ENCODE measurements around the gene NTM. TPM values are rescaled to one million over a fixed set of nuclear protein-coding genes. Genes with fewer than 3 reads are reported as not detected.

The NTM gene
- total and polyA plus RNA-seq, 2 experiments from 2014 or later, result 2.2 to 4.9 TPM

DNA sequence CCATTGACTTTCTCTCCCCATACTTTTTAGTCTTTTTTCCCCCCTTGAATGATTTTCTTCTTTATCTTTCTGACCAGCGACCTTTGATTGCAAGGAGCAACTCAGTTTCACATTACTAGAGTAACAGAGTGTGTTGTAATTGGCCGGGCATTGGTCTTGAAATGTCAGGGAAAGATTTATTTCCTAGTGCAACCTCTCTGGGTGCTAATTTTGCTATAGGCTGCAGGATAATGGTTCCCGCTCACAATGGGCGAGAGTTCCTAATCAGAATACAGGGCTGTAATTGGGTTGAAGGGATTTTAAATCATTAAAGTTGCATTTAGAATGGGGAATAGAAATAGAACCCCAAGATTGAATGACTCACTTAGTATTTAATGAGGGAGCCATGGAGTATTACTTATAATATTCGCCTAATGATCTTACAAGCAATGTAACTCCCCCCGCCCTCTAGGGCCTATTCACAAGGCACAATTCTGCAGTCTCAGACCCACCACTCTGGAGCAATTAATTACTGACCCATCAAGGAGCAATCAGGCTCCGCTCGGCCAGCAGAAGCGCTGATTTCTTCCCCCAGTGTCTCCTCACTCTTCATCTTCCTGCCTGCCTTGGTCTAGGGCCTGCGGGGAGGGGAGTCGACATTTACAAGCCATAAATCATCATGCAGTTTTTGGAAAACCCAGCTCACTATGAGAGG is 725.9 kb downstream of the NTM start:
- Histone ChIP-seq H3K4me3 (no peak overlapping the region), H3K79me2 (no peaks in the 10 kb centered on the region), H3K4me2 (no peak overlapping the region), H4K20me1 (ENCODE audit: insufficient read depth, poor library complexity, severe bottlenecking) (no peaks in the 10 kb centered on the region), H3K9me2 (replicated peaks; ENCODE audit: insufficient read depth) (no peaks in the 10 kb centered on the region), H3K27ac (no peak overlapping the region), H2AFZ (no peak overlapping the region), H3K27me3 (no peaks in the 10 kb centered on the region), H3K4me1 (ENCODE audit: insufficient read depth) (no peaks in the 10 kb centered on the region), H3K36me3 (replicated peaks; ENCODE audit: insufficient read depth, low read depth) (no peaks in the 10 kb centered on the region), H3K9me3 (ENCODE audit: low read depth) (no peaks in the 10 kb centered on the region)
- WGBS (ENCODE audit: low lambda C conversion rate, missing lambda C conversion rate), result 72% methylated on average over 11 of the region's 11 CpGs
- DNase-seq (ENCODE audit: low spot score), result no peak
- TF ChIP-seq EZH2 (IDR thresholded peaks at IDR 0.05; ENCODE audit: borderline replicate concordance), result no peak
- TF ChIP-seq, protein P1, sequence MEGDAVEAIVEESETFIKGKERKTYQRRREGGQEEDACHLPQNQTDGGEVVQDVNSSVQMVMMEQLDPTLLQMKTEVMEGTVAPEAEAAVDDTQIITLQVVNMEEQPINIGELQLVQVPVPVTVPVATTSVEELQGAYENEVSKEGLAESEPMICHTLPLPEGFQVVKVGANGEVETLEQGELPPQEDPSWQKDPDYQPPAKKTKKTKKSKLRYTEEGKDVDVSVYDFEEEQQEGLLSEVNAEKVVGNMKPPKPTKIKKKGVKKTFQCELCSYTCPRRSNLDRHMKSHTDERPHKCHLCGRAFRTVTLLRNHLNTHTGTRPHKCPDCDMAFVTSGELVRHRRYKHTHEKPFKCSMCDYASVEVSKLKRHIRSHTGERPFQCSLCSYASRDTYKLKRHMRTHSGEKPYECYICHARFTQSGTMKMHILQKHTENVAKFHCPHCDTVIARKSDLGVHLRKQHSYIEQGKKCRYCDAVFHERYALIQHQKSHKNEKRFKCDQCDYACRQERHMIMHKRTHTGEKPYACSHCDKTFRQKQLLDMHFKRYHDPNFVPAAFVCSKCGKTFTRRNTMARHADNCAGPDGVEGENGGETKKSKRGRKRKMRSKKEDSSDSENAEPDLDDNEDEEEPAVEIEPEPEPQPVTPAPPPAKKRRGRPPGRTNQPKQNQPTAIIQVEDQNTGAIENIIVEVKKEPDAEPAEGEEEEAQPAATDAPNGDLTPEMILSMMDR (IDR thresholded peaks at IDR 0.05; ENCODE audit: poor library complexity), result no peak
- no peak for TF ChIP-seq EZH2phosphoT487 (IDR thresholded peaks at IDR 0.05; ENCODE audit: low read depth, severe bottlenecking, unreplicated experiment)

DNA sequence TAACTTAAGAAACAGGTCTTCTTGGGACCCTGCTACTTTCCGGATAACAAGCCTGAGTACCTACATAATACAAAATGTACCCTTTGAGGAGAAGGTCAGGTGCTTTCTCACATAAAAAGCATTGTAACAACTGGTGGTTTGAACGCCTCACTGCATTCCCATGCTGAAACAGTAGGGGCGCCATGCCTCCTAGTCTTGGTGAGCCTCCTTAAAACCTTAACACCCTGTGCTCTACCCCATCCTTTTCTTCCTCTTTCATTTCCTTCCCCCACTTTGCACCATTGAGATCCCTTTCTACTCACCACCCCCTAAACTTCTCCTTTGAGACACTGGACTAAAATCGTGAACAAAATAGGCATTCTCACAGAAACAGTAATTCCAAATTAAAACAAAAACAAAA is 729.3 kb downstream of the NTM start:
- no peak overlapping the region for H3K4me2 ChIP-seq
- no peaks in the 10 kb centered on the region for H3K27me3 ChIP-seq
- H4K20me1 ChIP-seq (ENCODE audit: insufficient read depth, poor library complexity, severe bottlenecking), result no peaks in the 10 kb centered on the region
- no peaks in the 10 kb centered on the region for H3K9me3 ChIP-seq (ENCODE audit: low read depth)
- H3K27ac ChIP-seq, result no peak overlapping the region
- H2AFZ ChIP-seq, result no peak overlapping the region
- DNase-seq (ENCODE audit: low spot score), result no peak
- no peak for TF ChIP-seq EZH2 (IDR thresholded peaks at IDR 0.05; ENCODE audit: borderline replicate concordance)
- no peak for TF ChIP-seq EZH2phosphoT487 (IDR thresholded peaks at IDR 0.05; ENCODE audit: low read depth, severe bottlenecking, unreplicated experiment)
- TF ChIP-seq, protein P1 (IDR thresholded peaks at IDR 0.05; ENCODE audit: poor library complexity), result no peak
- no peaks in the 10 kb centered on the region for H3K4me1 ChIP-seq (ENCODE audit: insufficient read depth)
- H3K4me3 ChIP-seq, result no peak overlapping the region
- no peaks in the 10 kb centered on the region for H3K36me3 ChIP-seq (replicated peaks; ENCODE audit: insufficient read depth, low read depth)
- H3K79me2 ChIP-seq, result no peaks in the 10 kb centered on the region
- WGBS (ENCODE audit: low lambda C conversion rate, missing lambda C conversion rate), result 60% methylated on average over 4 of the region's 4 CpGs
- H3K9me2 ChIP-seq (replicated peaks; ENCODE audit: insufficient read depth), result no peaks in the 10 kb centered on the region

DNA sequence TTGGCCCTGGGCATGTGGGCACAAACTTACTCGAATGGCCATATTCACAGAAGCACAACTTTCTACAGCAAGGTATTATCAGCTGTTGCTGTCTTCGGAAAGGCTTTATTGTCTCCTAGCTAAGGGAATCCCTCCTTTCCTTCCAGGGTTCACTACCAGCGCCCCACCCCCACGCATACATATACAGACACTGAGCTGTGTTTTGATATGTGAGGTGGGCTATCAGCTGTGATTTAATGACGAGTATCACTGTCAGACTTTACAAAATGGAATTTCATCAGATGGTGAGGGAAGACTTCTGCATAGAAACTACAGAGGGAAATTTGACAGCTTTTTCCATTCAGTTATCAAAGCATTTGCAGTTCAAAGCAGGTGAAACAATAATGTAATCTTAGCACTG is 730.2 kb downstream of the NTM start:
- H3K27me3 ChIP-seq, result no peaks in the 10 kb centered on the region
- H3K79me2 ChIP-seq, result no peaks in the 10 kb centered on the region
- H3K9me3 ChIP-seq (ENCODE audit: low read depth), result no peaks in the 10 kb centered on the region
- no peaks in the 10 kb centered on the region for H3K4me1 ChIP-seq (ENCODE audit: insufficient read depth)
- H3K27ac ChIP-seq, result no peak overlapping the region
- 91% methylated on average over 5 of the region's 5 CpGs for WGBS (ENCODE audit: low lambda C conversion rate, missing lambda C conversion rate)
- no peak overlapping the region for H3K4me2 ChIP-seq
- H3K9me2 ChIP-seq (replicated peaks; ENCODE audit: insufficient read depth), result no peaks in the 10 kb centered on the region
- H3K36me3 ChIP-seq (replicated peaks; ENCODE audit: insufficient read depth, low read depth), result no peaks in the 10 kb centered on the region
- no peak overlapping the region for H3K4me3 ChIP-seq
- H2AFZ ChIP-seq, result no peak overlapping the region
- TF ChIP-seq EZH2 (IDR thresholded peaks at IDR 0.05; ENCODE audit: borderline replicate concordance), result no peak
- TF ChIP-seq, protein P1 (IDR thresholded peaks at IDR 0.05; ENCODE audit: poor library complexity), result no peak
- no peaks in the 10 kb centered on the region for H4K20me1 ChIP-seq (ENCODE audit: insufficient read depth, poor library complexity, severe bottlenecking)
- no peak for DNase-seq (ENCODE audit: low spot score)

Measured in hepatocyte (in vitro differentiated cells).